DMS53 (cell line): ENCODE results near the gene COLEC11.
"Not testable (repeated sequence)": the region's sequence is repeated elsewhere in the genome, so short reads cannot be mapped to it uniquely, and the experiment has no call there.

Experiments
- DNase-seq: peaks from one replicate; lab custom pipeline; 2025; lab: John Stamatoyannopoulos, UW

Gene COLEC11

GRCh38 chr2:3594493-3595281 lies at the start of gene COLEC11:
COLEC11 (plus strand) TSS chr2:3595112; CDS start chr2:3604341, 9,229 bp downstream.
- DNase-seq, result no peak

- DNase-seq, result no peak
Measured at GRCh38 chr2:3545788-3546478, 49.0 kb upstream of the COLEC11 start.

- DNase-seq, result no peak
Measured at GRCh38 chr2:3547915-3548314, 47.0 kb upstream of the COLEC11 start.

GRCh38 chr2:3553946-3554345 lies 41.0 kb upstream of the COLEC11 start:
- no peak for DNase-seq

GRCh38 chr2:3557639-3558204 lies 37.2 kb upstream of the COLEC11 start:
- DNase-seq, result no peak

- peak; percentile 98 for DNase-seq
Measured at GRCh38 chr2:3558205-3559014, 36.5 kb upstream of the COLEC11 start, which contains the start of gene RNASEH1. RNASEH1 (minus strand) TSS chr2:3558333; CDS start chr2:3558260, 73 bp downstream.

GRCh38 chr2:3563521-3563976 lies 31.4 kb upstream of the COLEC11 start:
- DNase-seq, result no peak

GRCh38 chr2:3565117-3565516 lies 29.8 kb upstream of the COLEC11 start:
- no peak for DNase-seq

GRCh38 chr2:3566806-3567205 lies 28.1 kb upstream of the COLEC11 start:
- DNase-seq, result no peak

GRCh38 chr2:3569656-3570055 lies 25.3 kb upstream of the COLEC11 start:
- not testable (repeated sequence) for DNase-seq

GRCh38 chr2:3571284-3571683 lies 23.6 kb upstream of the COLEC11 start:
- DNase-seq, result no peak

- no peak for DNase-seq
Measured at GRCh38 chr2:3572620-3573019, 22.3 kb upstream of the COLEC11 start.

- DNase-seq, result no peak
Measured at GRCh38 chr2:3574155-3574554, 20.8 kb upstream of the COLEC11 start.

- DNase-seq, result peak; percentile 46
Measured at GRCh38 chr2:3575534-3576262, 19.2 kb upstream of the COLEC11 start.

- DNase-seq, result not testable (repeated sequence)
Measured at GRCh38 chr2:3576263-3576630, 18.7 kb upstream of the COLEC11 start.

- DNase-seq, result no peak
Measured at GRCh38 chr2:3578987-3579386, 15.9 kb upstream of the COLEC11 start.

GRCh38 chr2:3580449-3580848 lies 14.5 kb upstream of the COLEC11 start:
- DNase-seq, result no peak

GRCh38 chr2:3581367-3582262 lies 13.3 kb upstream of the COLEC11 start:
- peak; percentile 45 for DNase-seq

- DNase-seq, result no peak
Measured at GRCh38 chr2:3584076-3584475, 10.8 kb upstream of the COLEC11 start.

GRCh38 chr2:3584608-3585260 lies 10.2 kb upstream of the COLEC11 start:
- no peak for DNase-seq
